ENCODE results near the gene ADA.

The ADA gene

DNA sequence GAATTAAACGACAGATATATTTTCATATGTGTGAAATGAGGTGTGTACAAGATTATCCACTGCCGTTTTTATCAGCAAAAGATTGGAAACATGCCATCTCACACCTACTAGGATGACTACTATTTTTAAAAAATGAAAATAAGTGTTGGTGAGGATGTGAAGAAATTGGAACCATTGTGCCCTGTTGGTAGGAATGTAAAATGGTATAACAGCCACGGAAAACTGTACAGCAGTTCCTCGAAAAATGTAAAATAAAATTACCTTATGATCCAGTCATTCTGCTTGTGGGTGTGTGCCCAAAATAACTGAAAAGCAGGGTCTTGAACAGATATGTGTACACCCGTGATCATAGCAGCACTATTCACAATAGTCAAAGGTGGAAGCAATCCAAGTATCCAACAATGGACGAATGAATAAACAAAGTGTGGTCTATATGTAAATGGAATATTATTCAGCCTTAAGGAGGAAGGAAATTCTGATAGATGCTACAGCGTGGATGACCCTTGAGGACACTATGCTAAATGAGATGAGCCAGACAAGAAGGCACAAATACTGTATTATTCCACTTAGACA is 36.6 kb upstream of the ADA start:
- TF ChIP-seq, protein P1, sequence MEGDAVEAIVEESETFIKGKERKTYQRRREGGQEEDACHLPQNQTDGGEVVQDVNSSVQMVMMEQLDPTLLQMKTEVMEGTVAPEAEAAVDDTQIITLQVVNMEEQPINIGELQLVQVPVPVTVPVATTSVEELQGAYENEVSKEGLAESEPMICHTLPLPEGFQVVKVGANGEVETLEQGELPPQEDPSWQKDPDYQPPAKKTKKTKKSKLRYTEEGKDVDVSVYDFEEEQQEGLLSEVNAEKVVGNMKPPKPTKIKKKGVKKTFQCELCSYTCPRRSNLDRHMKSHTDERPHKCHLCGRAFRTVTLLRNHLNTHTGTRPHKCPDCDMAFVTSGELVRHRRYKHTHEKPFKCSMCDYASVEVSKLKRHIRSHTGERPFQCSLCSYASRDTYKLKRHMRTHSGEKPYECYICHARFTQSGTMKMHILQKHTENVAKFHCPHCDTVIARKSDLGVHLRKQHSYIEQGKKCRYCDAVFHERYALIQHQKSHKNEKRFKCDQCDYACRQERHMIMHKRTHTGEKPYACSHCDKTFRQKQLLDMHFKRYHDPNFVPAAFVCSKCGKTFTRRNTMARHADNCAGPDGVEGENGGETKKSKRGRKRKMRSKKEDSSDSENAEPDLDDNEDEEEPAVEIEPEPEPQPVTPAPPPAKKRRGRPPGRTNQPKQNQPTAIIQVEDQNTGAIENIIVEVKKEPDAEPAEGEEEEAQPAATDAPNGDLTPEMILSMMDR (IDR thresholded peaks at IDR 0.05; ENCODE audit: low read depth, low read length) = no peak
- no peak overlapping the region for H3K4me3 ChIP-seq (ENCODE audit: low read depth, low read length)

GRCh38 chr20:44686934-44687333 is 35.4 kb upstream of the ADA start:
- TF ChIP-seq, protein P1 (IDR thresholded peaks at IDR 0.05; ENCODE audit: low read depth, low read length) = no peak
- no peak overlapping the region for H3K4me3 ChIP-seq (ENCODE audit: low read depth, low read length)

DNA sequence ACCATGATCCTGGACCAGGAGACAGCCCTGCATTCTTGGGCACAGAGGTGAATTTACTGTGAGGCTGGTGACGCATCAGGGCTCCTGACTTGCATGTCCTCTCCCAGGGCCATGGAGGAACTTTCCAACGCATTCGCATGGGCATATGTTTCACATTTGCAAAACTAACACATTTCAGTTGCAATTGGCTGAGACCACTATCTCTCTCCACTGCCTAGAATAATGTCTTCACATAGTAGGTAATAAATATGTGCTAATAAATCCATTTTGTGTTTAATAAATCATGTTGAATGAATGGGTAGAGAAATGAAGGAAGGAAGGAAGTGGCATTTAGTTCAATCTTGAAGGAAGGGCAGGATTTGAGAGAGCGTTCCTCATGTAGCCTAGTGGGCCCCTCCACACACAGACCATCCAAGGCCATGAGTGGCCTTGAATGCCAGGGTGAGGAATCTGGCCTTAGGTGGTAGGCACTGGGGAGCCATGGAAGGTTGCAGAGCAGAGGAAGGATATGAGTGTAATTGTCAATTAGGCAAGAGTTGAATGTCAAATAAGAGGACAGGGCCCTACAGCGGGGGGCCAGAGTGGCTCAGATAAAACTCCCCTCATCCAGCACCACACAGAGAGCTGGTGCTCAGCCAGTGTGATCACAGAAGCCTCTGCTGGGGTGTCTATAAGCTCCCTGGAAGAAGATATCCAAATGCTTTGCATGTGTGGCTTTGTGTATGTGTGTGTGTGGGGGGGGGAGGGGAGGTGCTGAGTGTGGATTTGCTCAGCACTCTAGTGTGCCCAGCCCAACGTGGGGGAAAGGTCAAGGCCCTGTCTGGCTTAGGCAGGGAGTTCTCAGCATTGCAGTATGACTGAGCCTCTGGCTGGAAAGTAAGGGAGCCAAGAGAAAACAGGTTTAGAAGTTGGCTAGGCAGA is 32.8 kb upstream of the ADA start:
- H3K4me3 ChIP-seq (ENCODE audit: low read depth, low read length) = no peak overlapping the region
- TF ChIP-seq, protein P1 (IDR thresholded peaks at IDR 0.05; ENCODE audit: low read depth, low read length) = no peak

DNA sequence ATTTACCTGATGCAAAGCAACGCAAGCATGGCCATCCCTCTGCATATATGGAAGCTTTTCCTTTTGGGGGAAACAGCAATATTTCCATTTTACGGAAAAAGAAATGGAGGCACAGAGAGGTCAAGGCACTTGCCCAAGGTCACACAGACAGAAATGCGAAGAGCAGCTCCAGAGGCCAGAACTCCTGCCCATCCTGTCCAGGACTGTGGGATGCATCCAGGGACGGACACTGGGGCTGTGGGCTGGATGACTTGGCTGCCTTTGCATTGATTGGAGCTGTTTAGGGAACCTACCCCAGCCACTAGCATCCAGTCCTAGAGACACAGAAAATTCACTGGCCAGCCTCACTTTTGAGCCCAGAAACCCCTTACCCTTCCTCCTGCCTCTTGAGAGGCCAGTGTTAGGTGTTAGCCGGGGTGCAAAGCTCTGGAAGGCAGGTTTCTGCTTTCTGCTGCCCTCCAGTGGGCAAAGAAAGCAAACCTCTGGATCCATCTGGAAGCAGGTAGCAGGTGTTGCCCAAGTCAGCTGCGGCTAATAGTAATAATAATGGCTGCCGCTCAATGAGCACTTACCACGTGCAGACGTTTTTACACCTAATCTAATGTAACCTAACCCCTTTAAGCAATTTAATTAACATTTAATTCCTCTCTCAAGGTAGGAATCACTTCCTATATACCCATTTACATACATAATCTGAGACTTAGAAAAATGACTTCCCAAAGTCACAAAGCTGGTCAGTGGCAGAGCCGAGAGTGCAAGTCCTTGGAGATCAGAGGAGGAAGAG is 32.0 kb upstream of the ADA start:
- TF ChIP-seq, protein P1 (IDR thresholded peaks at IDR 0.05; ENCODE audit: low read depth, low read length) = peak; percentile 63
- H3K4me3 ChIP-seq (ENCODE audit: low read depth, low read length) = no peak overlapping the region

GRCh38 chr20:44681796-44682566 is 30.5 kb upstream of the ADA start:
- TF ChIP-seq, protein P1 (IDR thresholded peaks at IDR 0.05; ENCODE audit: low read depth, low read length) = no peak
- H3K4me3 ChIP-seq (ENCODE audit: low read depth, low read length) = no peak overlapping the region

- TF ChIP-seq, protein P1 (IDR thresholded peaks at IDR 0.05; ENCODE audit: low read depth, low read length) = no peak
- H3K4me3 ChIP-seq (ENCODE audit: low read depth, low read length) = no peak overlapping the region
Measured at GRCh38 chr20:44678990-44679611, 27.6 kb upstream of the ADA start.
